Limb (tissue), 2 donors: ENCODE results near the gene MAP3K20.
A peak's percentile ranks its signal among the peaks of the same experiment; 100 is the strongest.

Experiments used
- DNase-seq, 2 donors: peaks; one replicate each; pipeline ENCODE4 v3.0.0-alpha.2; 2016; ENCODE audit errors: extremely low spot score in 2 of 2

MAP3K20 gene

DNA sequence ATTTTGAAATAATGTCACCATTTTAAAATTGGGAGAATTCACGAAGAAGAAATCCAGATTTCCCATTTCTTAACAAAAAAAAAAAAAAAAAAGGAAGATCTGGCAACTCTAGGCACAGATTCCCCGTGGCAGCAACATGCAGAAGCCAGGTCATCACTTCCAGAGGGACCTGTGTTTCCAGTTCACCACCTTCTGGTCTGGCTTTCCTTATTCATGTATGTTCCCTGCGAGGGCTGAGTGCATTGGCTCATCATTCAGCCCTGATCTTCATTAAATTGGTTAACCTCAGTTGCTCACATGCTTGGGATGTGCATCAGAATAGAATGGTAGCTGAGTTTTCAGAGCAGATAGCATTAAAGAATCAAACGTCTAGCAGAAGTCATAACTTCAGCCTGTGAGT is 25.0 kb upstream of the MAP3K20 start:
- DNase-seq = no peak

DNA sequence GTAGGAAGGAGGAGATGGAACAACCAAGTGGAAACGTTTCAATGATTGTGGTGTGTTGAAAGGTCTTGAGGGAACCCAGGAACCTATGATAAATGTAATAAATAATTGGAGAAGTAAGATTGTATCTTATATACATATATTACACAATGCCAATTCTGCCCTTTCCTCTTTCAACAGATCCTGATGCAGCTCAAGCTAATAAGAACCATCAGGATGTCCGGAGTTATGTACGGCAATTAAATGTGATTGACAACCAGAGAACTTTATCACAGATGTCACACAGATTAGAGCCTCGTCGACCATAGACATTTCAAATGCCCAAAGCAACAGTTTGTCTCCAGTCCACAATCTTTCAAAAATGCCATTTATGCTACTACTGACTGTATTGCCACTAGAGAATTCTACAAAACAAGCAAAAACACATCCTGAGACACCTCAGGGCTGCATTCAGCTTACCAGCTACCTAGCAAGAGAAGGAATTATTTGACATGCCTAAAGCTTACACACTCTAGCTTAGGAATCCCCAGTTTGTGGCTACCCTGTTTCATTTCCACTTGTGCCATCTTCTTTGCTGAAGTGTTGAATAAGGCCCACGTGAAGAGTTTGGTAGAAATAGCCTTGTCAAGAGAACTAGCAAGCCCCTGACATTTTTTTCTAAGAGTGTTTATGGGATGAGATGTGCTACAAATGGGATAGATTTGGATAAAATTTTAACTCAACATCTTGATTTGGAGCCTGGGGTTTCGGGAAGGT is 24.0 kb upstream of the MAP3K20 start:
- DNase-seq = no peak

DNA sequence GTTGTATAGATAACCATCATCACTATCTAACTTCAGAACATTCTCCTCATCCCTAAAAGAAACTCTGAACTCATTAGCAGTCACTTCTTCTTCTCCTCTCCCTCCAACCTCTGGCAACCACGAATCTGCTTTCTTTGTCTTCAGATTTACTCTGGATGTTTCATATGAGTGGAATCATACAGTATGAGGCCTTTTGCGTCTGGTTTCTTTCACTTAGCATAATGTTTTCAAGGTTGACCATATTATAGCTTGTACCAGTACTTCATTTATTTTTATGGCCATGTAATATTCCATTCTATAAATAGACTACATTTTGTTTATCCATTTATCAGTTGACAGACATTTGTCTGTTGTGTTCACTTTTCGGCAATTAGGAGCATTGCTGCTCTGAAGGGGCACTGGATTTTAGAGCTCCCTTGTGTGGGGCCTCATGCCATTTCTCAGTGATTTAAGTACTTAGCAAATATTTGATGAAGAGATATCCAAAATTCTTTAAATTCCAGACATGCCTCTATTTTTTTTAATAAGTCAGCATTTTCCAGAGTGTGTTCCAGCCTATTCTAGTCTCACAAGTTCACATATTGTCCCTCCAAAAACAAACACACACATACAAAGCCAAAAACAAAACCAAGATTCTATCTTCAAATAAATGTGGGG is 22.5 kb upstream of the MAP3K20 start:
- DNase-seq = no peak

DNA sequence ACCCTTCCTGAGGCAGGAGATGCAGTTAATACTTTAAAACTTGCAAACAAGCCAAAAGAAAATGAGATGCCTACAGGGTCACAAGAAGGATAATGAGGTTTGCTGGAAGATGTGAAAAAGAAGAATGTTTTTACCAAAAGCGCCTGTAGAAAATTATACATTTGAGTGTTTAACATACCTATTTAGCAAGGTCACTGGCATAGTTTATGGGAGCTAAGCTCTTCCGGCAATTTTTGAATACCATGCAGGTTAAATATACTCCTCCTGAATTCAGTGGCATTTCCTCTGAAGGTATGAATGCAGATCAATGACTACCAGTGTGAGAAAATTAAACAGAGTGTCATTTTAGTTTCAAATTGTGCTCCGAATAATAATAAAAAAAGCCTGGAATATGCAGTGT is 21.2 kb upstream of the MAP3K20 start:
- no peak for DNase-seq

DNA sequence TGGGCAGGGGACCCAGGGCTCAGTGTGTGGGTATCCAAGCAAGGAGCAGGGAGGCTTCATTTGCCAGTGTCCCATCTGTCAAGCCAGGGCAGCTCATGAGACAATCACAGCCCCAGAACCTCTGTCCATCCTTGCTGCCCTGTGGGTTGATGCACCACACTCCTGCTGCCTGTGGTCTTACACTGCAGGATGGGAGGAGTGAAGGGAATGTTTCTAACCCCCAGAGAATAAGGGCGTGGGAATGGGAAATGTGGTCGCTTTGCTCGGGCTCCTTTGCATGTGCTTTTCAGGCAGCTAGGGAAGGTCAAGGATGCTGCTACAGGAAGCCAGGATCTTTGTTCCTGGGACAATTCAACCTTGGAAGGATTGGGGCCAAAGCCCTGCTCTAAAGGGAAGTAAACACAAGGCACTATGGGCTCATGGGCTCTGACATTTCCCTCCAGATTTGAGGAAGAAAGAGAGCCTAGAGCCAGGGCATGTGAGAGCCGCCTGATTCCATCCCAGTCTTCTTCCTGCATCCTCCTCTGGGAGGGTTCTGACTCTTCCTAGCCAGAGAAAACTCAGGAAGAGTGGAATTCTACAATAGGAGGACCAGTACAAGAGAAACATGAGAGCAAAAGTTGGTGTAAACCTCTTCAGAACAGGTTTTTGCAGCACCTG is 18.8 kb upstream of the MAP3K20 start:
- no peak for DNase-seq

DNA sequence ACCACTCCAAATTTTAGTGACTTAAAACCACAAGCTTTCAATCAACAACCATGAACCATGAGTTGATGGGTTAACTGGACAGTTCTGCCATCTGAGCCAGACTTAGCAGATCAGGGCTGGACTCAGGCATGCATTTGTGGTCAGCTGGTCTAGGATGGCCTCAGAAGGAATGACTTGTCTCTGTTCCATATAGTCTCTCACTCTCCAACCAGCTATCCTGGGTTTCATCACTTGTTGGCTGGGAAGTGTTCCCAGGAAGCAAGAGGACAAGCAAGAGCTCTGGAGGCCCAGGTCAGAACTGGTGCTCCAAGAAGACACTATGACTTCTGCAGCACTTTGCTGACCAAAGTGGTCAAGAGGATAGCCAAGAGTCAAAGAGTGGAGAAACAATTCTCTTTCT is 17.5 kb upstream of the MAP3K20 start:
- no peak for DNase-seq

DNA sequence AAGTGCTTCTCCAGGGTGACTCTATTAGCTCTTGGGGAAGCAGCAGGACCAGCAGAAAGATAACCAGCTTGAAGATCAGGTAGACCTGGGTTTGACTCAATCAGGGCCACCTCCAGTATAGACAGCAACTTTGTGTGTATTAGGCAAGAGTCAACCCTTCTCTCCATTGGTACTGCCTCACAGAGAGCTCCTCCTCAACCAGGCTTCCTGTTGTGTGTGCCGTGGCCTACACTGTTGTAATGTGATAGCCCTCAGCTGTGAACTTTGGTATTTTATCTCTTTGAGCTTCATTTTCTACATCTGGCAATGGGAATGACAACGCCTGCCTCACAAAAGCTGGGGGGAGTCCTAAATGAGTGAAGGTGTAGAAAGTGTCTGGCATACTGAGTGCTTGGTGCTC is 17.0 kb upstream of the MAP3K20 start:
- DNase-seq = no peak

DNA sequence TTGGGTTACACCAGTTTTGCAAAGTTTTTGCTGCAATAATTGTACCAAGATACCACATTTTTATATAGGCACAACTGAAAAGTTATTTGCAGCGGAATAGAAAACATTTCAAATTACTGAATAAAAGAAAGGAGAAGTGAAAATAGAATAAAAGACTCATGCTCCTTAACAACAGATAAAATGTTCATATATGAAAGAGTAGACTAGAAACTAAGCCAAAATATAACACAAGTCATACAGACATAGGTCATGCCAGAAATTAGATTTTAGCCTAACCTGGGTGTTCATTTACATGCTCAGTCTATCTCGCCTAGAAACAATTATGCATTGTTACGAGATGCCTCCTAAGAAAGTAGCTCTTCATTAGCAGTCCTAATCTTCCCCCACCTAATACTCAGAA is 16.4 kb upstream of the MAP3K20 start:
- no peak for DNase-seq

DNA sequence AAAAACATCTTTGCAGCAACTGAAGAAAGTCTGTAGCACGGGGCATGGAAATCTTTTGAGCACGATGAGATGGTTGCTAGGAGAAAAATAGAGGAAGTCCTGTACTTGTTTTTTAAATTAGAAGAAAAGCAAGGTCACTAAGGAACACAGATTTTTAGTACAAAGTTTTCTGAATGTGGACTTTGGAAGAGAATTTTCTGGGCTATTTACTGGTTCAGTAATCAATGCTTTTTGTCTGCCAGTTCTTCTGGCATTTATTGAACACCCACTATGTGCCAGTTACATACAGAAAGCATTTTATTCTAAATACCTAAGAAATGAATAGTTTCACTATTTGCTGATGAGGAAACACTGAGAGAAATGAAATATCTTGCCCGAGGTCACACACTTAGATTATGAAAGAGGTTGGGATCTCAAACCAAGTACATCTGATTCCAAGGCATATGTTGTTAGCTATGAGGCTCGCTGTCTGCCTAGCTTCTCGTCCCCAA is 15.6 kb upstream of the MAP3K20 start:
- no peak for DNase-seq

DNA sequence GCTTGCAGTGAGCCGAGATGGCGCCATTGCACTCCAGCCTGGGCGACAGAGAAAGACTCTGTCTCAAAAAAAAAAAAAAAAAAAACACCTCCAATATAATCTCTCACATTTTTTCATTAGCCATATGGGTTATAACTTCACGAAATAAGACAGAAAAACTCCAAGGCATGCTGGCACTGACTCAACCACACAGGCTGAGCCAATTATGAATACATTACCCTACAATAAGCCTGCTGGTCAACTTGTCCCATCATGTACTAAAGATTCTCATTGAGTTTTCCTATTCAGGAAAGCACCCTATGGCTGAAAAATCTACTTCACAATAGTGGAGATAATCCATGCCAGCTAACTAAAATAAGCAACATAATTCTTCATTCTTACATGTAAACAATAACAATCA is 12.8 kb upstream of the MAP3K20 start:
- no peak for DNase-seq

DNA sequence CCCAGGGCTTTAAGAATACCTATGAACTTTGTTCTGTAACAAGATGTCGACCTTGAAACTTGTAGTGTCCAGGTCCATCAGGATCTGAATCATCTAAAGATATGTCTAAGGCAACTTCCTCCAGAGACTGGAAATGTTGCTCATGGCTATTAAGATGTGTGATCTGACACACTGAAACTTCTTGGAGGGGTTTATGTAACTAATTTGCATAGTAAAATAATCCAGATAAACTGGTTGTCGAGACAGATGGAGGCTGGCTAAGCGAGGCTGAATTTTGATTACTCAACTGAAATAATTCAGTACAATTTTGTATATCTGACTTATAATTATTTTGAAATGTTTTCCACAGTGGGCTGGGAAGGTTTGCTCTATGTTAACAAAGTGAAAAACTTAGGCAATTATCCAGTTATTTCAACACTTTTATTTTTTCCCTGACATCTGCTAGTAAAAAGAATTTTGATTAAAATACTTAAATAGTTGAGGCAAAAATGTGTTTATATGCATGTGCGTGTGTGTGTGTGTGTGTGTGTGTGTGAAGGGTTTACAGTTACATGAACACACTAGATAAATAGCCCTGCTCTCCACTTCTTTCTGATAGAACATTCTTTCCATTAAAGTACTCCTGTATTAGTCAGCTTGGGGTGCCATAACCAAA is 11.4 kb upstream of the MAP3K20 start:
- no peak for DNase-seq

DNA sequence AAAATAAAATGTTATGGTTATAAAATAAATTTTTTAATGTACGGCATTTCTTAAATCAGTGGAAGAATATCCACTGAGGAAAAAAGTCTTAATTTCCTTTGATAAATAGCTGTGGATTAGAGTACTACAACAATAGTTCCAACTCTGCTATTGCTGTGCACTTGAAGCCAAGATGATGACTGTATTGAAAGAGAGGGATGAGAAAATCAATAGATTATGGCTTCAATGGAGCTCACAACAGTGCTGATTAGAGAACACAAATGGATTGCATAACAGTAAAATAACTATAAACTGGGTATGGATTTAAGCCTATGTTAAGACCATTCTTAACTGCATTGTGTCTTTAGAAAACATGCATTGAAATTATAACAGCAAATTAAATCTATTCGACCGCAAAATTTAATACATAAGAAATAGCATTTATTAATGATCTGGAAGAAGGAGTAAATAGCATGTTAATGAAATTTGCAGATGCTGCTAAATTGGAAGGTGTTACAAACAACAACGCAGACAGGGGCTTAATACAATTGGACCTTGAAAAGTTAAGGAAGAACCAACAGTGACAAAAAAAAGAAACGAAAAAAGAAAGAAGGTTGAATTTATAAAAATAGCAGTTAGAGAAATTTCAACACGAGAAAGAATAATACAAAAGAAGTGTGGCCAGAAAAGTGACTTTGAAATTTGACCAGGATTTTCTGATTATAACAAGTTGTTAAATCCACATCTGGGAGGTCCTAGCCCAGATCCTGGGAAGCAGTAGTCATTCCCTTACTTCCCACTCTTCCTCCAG is 8.6 kb upstream of the MAP3K20 start:
- no peak for DNase-seq

DNA sequence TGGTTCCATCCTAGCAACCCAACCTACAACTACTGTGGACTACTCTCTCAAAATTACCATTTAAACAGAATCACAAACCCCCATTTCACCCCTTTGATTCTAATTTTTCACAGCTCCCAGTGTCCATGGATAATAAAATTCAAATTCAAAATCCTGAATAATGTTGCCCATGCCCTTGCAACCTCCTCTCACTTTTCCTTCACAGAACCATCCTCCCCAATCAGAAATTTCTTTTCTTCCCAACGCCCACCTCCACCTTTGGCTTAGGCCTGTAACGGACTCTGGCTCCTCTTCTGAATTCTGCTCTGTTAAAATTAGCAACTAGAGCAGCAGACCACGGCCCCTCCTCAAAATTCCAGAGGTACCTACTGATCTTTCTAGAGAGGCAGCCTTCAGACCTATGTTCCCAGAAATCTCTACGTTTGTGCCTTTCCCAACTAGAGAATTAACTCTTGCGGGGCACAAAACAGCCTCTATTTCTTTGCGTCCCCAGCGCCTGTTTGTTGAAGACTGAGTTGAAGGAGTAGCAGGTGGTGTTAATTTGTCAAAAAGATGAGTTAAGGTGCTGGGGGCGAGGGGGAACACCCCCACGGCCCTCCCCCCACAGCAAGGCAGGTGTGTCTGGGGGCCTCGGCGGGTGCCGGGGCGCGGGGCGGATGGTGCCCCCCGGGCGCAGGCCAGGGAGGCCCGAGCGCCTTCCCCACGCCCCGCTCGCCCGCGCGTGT is 428 bp upstream of the MAP3K20 start:
- no peak for DNase-seq

DNA sequence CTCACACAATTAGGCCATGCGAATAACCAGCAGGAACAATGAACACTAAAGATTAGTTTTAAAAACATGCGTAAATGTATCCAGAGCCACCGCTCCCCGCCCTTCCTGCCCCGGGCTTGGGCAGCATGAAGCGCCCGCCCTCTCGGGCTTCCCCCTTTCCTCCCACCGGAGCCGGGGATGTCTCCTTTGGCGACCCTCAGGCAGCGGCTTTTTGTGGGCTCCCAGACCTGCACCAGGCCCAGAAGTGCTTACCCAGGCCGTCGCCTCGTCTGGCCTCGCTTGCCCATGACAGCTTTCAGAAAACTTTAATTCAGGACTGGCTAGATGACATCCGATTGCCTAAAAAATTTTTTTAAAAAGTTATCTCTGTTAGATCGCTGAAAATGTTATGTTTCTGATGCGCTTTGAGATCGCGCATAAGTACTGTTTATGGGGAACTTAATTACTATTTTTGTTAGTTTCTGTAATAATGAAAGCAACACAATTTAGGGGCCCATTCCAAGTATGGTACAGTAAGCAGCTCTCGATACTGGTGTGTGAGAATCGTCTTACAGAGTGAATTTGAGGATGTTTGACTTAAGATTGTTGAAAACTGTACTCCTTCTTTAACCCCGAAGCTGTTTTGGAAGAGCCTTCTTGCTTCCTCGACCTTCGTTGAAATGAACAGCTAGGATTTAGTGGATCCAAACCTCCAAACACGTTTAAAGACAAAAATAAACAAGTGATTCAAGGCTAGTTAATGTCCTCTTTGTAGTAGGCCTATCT is 1.1 kb downstream of the MAP3K20 start:
- DNase-seq = peak; percentile 36 to 75

DNA sequence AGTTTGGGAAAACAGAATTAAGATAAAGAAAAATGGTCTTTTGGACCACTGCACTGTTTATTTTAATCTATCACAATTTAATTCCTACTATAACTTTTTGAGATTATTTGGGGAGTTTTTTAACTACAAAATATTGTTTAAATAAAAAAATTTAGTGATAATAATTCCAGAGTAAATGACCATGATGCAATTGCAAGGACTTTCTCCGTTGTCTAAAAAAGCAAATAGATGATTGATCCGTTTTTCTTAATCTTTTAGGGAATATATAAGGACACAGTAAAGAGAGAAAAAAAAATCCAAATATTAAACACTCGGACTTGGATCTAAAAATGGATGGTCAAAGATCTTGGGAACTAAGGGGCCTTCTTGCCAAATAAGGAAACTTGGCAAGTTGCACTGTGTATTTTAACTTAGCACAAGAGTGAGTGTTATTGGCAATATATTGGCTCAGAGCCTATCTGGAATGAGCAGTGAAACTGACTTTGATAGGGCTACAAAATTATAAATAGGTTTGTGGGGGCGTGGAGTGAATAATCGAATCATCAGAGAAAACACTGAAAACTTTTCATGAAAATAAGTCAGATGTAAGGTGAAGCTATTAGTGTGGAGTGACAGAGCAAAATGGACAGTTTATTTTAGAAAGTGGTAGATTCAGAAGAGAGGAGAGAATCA is 2.0 kb downstream of the MAP3K20 start:
- DNase-seq = no peak

DNA sequence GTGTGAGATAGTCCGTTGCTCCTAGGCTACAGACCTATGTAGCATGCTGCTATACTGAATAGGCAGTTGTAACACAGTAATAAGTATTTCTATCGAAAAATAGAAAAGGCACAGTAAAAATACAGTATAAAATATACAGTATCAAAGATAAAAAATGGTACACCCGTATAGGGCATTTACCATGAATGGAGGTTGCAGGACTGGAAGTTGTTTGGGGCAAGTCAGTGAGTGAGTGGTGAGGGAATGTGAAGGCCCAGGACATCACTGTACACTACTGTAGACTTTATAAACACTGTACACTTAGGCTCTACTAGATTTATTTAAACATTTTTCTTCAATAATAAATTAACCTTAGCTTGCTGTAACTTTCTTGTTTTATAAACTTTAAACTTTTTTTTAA is 3.5 kb downstream of the MAP3K20 start:
- DNase-seq = no peak

DNA sequence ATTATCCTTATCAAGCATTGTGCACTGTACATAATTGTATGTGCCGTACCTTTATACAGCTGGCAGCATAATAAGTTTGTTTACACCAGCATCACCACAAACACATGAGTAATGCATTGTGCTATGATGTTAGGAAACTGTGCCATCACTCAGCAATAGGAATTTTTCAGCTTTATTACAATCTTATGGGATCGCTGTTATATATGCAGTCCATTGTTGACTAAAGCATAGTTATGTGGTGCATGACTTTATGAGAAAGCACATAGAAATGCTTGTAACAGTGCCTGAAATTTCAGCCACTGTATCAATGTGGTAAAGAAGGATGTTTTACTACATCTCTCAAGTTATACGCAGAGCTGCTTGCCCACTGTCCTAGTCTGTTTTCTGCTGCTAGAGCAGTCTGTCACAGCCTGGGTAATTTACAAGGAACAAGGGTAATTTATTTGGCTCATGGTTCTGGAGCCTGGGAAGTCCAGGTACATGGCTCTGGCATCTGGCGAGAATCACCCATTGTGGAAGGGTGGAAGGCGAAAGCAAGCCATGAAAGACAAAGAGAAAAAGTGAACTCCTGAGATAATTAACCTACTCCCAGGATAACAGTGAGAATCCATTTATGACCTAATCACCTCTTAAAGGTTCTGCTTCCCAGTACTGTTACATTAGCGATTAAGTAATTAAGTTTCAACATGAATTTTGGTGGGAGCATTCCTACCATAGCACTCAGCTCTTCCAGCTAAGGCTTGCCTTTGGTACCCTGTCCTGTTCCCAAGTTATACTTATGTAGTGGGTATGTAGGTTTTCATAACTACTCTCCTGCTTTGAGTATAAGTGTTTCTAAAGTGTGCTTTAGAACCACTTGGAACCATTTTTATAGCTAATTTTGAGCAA is 4.6 kb downstream of the MAP3K20 start:
- DNase-seq = no peak

DNA sequence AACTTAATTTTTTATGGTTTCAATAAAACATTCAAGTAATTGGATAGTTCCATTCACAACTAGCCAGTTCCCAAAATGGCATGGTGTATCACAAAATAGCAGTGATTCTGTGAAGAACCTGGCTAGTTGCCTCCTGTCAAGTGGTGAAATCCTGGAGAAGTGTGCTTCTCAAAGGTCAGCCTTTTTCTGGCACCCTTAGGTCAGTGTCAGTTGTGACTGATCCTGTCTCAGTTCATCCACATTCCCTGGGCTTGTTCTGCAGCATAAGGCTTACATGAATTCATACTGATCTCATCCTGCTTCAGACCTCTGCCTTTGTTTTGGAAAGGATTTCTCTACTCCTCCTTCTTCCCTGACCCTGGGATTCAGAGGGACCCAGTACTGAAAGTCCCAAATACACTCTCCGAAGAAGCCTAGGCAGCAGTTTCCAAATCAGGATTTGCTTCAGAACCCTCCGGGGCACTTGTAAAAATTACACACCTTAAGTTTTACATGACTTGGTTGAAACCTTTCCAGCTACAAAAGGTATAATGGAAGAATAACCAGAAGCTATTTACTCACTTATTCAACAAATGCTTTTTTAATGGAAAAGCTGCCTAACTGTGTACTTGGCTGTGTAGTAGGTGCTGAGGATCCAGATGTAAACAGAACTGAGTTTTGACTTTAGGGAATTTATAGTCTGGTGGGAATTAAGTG is 11.0 kb downstream of the MAP3K20 start:
- DNase-seq = no peak
